HG02610 (cell line): ENCODE results near the gene SEZ6L.
"Not testable (repeated sequence)": the region's sequence is repeated elsewhere in the genome, so short reads cannot be mapped to it uniquely, and the experiment has no call there.

Experiments used
- ATAC-seq: cut with Tn5 transposase; IDR thresholded peaks from one replicate; pipeline ENCODE4 v1.9.1; 2021; ENCODE audit warnings: mild to moderate bottlenecking, moderate library complexity; ENCODE audit not compliant: unreplicated experiment

Gene SEZ6L

GRCh38 chr22:26377170-26377830 lies 208.0 kb downstream of the SEZ6L start:
- no peak for ATAC-seq

GRCh38 chr22:26380072-26380830 lies 211.0 kb downstream of the SEZ6L start:
- no peak for ATAC-seq

GRCh38 chr22:26382782-26383181 lies 213.5 kb downstream of the SEZ6L start:
- no peak for ATAC-seq

GRCh38 chr22:26383968-26384556 lies 214.8 kb downstream of the SEZ6L start:
- no peak for ATAC-seq

- no peak for ATAC-seq
These were observed 215.9 kb downstream of the SEZ6L start for GRCh38 chr22:26385164-26385563.

- no peak for ATAC-seq
These were observed 219.9 kb downstream of the SEZ6L start for GRCh38 chr22:26389125-26389524.

GRCh38 chr22:26391091-26391490 lies 221.8 kb downstream of the SEZ6L start:
- ATAC-seq = no peak

- no peak for ATAC-seq
These were observed 222.4 kb downstream of the SEZ6L start for GRCh38 chr22:26391623-26392022.

GRCh38 chr22:26393929-26394328 lies 224.7 kb downstream of the SEZ6L start:
- no peak for ATAC-seq

- no peak for ATAC-seq
These were observed 225.5 kb downstream of the SEZ6L start for GRCh38 chr22:26394777-26395176.

GRCh38 chr22:26395926-26396325 lies 226.7 kb downstream of the SEZ6L start:
- ATAC-seq = no peak

GRCh38 chr22:26398741-26399153 lies 229.5 kb downstream of the SEZ6L start:
- no peak for ATAC-seq

- ATAC-seq = no peak
These were observed 230.0 kb downstream of the SEZ6L start for GRCh38 chr22:26399289-26399688.

GRCh38 chr22:26401726-26402125 lies 232.5 kb downstream of the SEZ6L start:
- no peak for ATAC-seq

GRCh38 chr22:26404851-26405421 lies 235.7 kb downstream of the SEZ6L start:
- no peak for ATAC-seq

- ATAC-seq = no peak
These were observed 236.9 kb downstream of the SEZ6L start for GRCh38 chr22:26406118-26406517.

- ATAC-seq = not testable (repeated sequence)
These were observed 239.4 kb downstream of the SEZ6L start for GRCh38 chr22:26408562-26409220.

GRCh38 chr22:26409719-26410335 lies 240.6 kb downstream of the SEZ6L start:
- no peak for ATAC-seq

- no peak for ATAC-seq
These were observed 241.1 kb downstream of the SEZ6L start for GRCh38 chr22:26410386-26410785.

- no peak for ATAC-seq
These were observed 245.1 kb downstream of the SEZ6L start for GRCh38 chr22:26414347-26414746.

- no peak for ATAC-seq
These were observed 247.0 kb downstream of the SEZ6L start for GRCh38 chr22:26416256-26416655.
